GM21825 (cell line): ENCODE data around the gene PRXL2A.
"Not testable (repeated sequence)": the region's sequence is repeated elsewhere in the genome, so short reads cannot be mapped to it uniquely, and the experiment has no call there.

ENCODE experiments used
- ATAC-seq: cut with Tn5 transposase; IDR thresholded peaks from one replicate; pipeline ENCODE4 v1.9.1; 2021; ENCODE audit warnings: mild to moderate bottlenecking, moderate library complexity; ENCODE audit not compliant: unreplicated experiment

The PRXL2A gene

GRCh38 chr10:80408242-80409101 lies at the start of gene PRXL2A:
PRXL2A (plus strand) TSS chr10:80408551; CDS start chr10:80420468, 11,917 bp downstream.
- ATAC-seq: peak; percentile 95

GRCh38 chr10:80358925-80359324 lies 49.4 kb upstream of the PRXL2A start:
- ATAC-seq: not testable (repeated sequence)

GRCh38 chr10:80359644-80360043 lies 48.7 kb upstream of the PRXL2A start:
- no peak for ATAC-seq

GRCh38 chr10:80365510-80365909 lies 42.8 kb upstream of the PRXL2A start:
- ATAC-seq: no peak

GRCh38 chr10:80371467-80371866 lies 36.9 kb upstream of the PRXL2A start:
- no peak for ATAC-seq

- ATAC-seq: no peak
These were observed 35.7 kb upstream of the PRXL2A start for GRCh38 chr10:80372675-80373074.

- no peak for ATAC-seq
These were observed 34.8 kb upstream of the PRXL2A start for GRCh38 chr10:80373502-80373901.

GRCh38 chr10:80379701-80380100 lies 28.6 kb upstream of the PRXL2A start:
- no peak for ATAC-seq

GRCh38 chr10:80380185-80380584 lies 28.2 kb upstream of the PRXL2A start:
- no peak for ATAC-seq

- ATAC-seq: no peak
These were observed 25.4 kb upstream of the PRXL2A start for GRCh38 chr10:80382989-80383388.

- no peak for ATAC-seq
These were observed 17.6 kb upstream of the PRXL2A start for GRCh38 chr10:80390740-80391139.

GRCh38 chr10:80392250-80392649 lies 16.1 kb upstream of the PRXL2A start:
- no peak for ATAC-seq

- no peak for ATAC-seq
These were observed 13.9 kb upstream of the PRXL2A start for GRCh38 chr10:80394358-80394916.

- no peak for ATAC-seq
These were observed 11.3 kb upstream of the PRXL2A start for GRCh38 chr10:80397014-80397413.

GRCh38 chr10:80400136-80400804 lies 8.1 kb upstream of the PRXL2A start:
- ATAC-seq: no peak

- no peak for ATAC-seq
These were observed 3.3 kb upstream of the PRXL2A start for GRCh38 chr10:80405035-80405434.

GRCh38 chr10:80405626-80406025 lies 2.7 kb upstream of the PRXL2A start:
- no peak for ATAC-seq

GRCh38 chr10:80406204-80406603 lies 2.1 kb upstream of the PRXL2A start:
- ATAC-seq: no peak

GRCh38 chr10:80407812-80408241 lies 524 bp upstream of the PRXL2A start:
- ATAC-seq: no peak

GRCh38 chr10:80409121-80409520 lies 770 bp downstream of the PRXL2A start:
- ATAC-seq: no peak

- no peak for ATAC-seq
These were observed 1.8 kb downstream of the PRXL2A start for GRCh38 chr10:80410122-80410521.
